ENCODE measurements around the gene ZNF385B. TPM values are rescaled to one million over a fixed set of nuclear protein-coding genes. Genes with fewer than 3 reads are reported as not detected.

ZNF385B gene
- total RNA-seq, 3 donors from 2014 or later (not counting 1 experiment from before 2014, with no cell fraction given), result 0.54 TPM; not detected in 2

- Histone ChIP-seq H3K27ac (ENCODE audit: low read length) (no peak overlapping the region), H3K4me1 (ENCODE audit: control insufficient read depth, insufficient read depth, low read length) (no peaks in the 10 kb centered on the region), H3K4me3 (ENCODE audit: low read length) (no peak overlapping the region), H3K36me3 (ENCODE audit: control insufficient read depth, insufficient read depth, low read length) (no peaks in the 10 kb centered on the region), H3K27me3 (ENCODE audit: control insufficient read depth, insufficient read depth, low read length) (no peaks in the 10 kb centered on the region), H3K9me3 (ENCODE audit: control insufficient read depth, insufficient read depth, low read length) (no peaks in the 10 kb centered on the region)
- H3K27me3 Mint-ChIP-seq (ENCODE audit: low read depth in 2 of 2), result no peaks in the 10 kb centered on the region
- no peaks in the 10 kb centered on the region for H3K36me3 Mint-ChIP-seq
- no peak for TF ChIP-seq CTCF (IDR thresholded peaks at IDR 0.05)
- no peak overlapping the region for H3K4me3 Mint-ChIP-seq
- no peak for ATAC-seq
- intact Hi-C loops (cut with micrococcal nuclease), result no loop called here
- H3K9me3 Mint-ChIP-seq, result peaks cover 4 to 7% of the 10 kb centered on the region in 2 donors
- H3K4me1 Mint-ChIP-seq, result no peaks in the 10 kb centered on the region
- DNase-seq, result no peak
- WGBS (ENCODE audit: insufficient coverage), result 43% methylated on average over 1 of the region's 3 CpGs
- H3K27ac Mint-ChIP-seq, result no peak overlapping the region
Observed at GRCh38 chr2:179677077-179677688, 184.2 kb downstream of the ZNF385B start.

GRCh38 chr2:179675435-179675834 lies 186.0 kb downstream of the ZNF385B start:
- Histone ChIP-seq H3K27ac (ENCODE audit: low read length) (no peak overlapping the region), H3K27me3 (ENCODE audit: control insufficient read depth, insufficient read depth, low read length) (no peaks in the 10 kb centered on the region), H3K4me3 (ENCODE audit: low read length) (no peak overlapping the region), H3K4me1 (ENCODE audit: control insufficient read depth, insufficient read depth, low read length) (no peaks in the 10 kb centered on the region), H3K36me3 (ENCODE audit: control insufficient read depth, insufficient read depth, low read length) (no peaks in the 10 kb centered on the region), H3K9me3 (ENCODE audit: control insufficient read depth, insufficient read depth, low read length) (no peaks in the 10 kb centered on the region)
- no peaks in the 10 kb centered on the region for H3K4me1 Mint-ChIP-seq
- ATAC-seq, result no peak
- H3K27ac Mint-ChIP-seq, result no peak overlapping the region
- peaks cover 3 to 5% of the 10 kb centered on the region in 2 donors for H3K9me3 Mint-ChIP-seq
- no peak for TF ChIP-seq CTCF (IDR thresholded peaks at IDR 0.05)
- 98% methylated on average over 3 of the region's 3 CpGs for WGBS (ENCODE audit: insufficient coverage)
- no peaks in the 10 kb centered on the region for H3K36me3 Mint-ChIP-seq
- intact Hi-C loops (cut with micrococcal nuclease), result no loop called here
- no peak overlapping the region for H3K4me3 Mint-ChIP-seq
- H3K27me3 Mint-ChIP-seq (ENCODE audit: low read depth in 2 of 2), result no peaks in the 10 kb centered on the region
- DNase-seq, result no peak

- Histone ChIP-seq H3K27me3 (ENCODE audit: control insufficient read depth, insufficient read depth, low read length) (no peaks in the 10 kb centered on the region), H3K4me1 (ENCODE audit: control insufficient read depth, insufficient read depth, low read length) (no peaks in the 10 kb centered on the region), H3K27ac (ENCODE audit: low read length) (no peak overlapping the region), H3K9me3 (ENCODE audit: control insufficient read depth, insufficient read depth, low read length) (no peaks in the 10 kb centered on the region), H3K4me3 (ENCODE audit: low read length) (no peak overlapping the region), H3K36me3 (ENCODE audit: control insufficient read depth, insufficient read depth, low read length) (no peaks in the 10 kb centered on the region)
- DNase-seq, result no peak
- no peak for ATAC-seq
- TF ChIP-seq CTCF (IDR thresholded peaks at IDR 0.05), result no peak
- Mint-ChIP-seq H3K36me3 (no peaks in the 10 kb centered on the region), H3K4me1 (no peaks in the 10 kb centered on the region), H3K4me3 (no peak overlapping the region), H3K9me3 (peaks cover under 1 to 2% of the 10 kb centered on the region in 2 donors), H3K27ac (no peak overlapping the region), H3K27me3 (ENCODE audit: low read depth in 2 of 2) (no peaks in the 10 kb centered on the region)
- intact Hi-C loops (cut with micrococcal nuclease), result no loop called here
- WGBS (ENCODE audit: insufficient coverage), result 88% methylated on average over 5 of the region's 6 CpGs
Observed at GRCh38 chr2:179671043-179671981, 190.1 kb downstream of the ZNF385B start.
